Endothelial cell of umbilical vein (primary cell): Measurements from ENCODE around the gene CTBP2. TPM values are rescaled to one million over a fixed set of nuclear protein-coding genes. Genes with fewer than 3 reads are reported as not detected.

Experiments used
- BruUV-seq: library from RNA; stranded (reverse); fragments of 400-500 nt; replicated peaks from 2 replicates; lab custom pipeline; 2021; lab: Mats Ljungman, UMichigan
- CTCF ChIA-PET: fragments of 300-600, 350-600 bp; sonication (Branson Sonifier 250); formaldehyde crosslinking; loops from one replicate; lab custom pipeline; 2021; ENCODE audit warnings: antibody characterized with exemption, inconsistent platforms; lab: Charles Lee
- POLR2A ChIA-PET: fragments of 300-600, 350-600 bp; sonication (Branson Sonifier 250); formaldehyde crosslinking; loops from one replicate; lab custom pipeline; 2021; ENCODE audit warnings: antibody characterized with exemption, inconsistent platforms; lab: Charles Lee
- DNase-seq: peaks from one replicate; pipeline ENCODE4 v3.0.0-alpha.2; 2011; ENCODE audit warnings: low read depth, low spot score
- FAIRE-seq: peaks from 2 replicates; lab custom pipeline; 2011; peaks lifted over from hg19 to GRCh38; lab: Jason Lieb, UNC
- H2AFZ ChIP-seq: 2 replicates; pipeline ENCODE4 v1.6.0; 2012; ENCODE audit warnings: low read depth, low read length, control low read depth, inconsistent platforms
- H3K27ac ChIP-seq: 2 replicates; pipeline ENCODE4 v1.5.1; 2011; ENCODE audit warnings: low read depth, mild to moderate bottlenecking, control low read depth, low read length, moderate library complexity; ENCODE audit not compliant: insufficient read depth
- H3K27me3 ChIP-seq, 2 experiments: 2 replicates each; pipeline versions ENCODE4 v1.6.0 to v1.6.1; 2011; ENCODE audit warnings: low read length in 2 of 2, mixed read lengths in 1 of 2; ENCODE audit not compliant: control insufficient read depth in 2 of 2, insufficient read depth in 2 of 2
- H3K36me3 ChIP-seq, 2 experiments: 2 replicates in 1 of 2; 3 replicates in 1 of 2; pipeline ENCODE4 v1.5.1; 2011; ENCODE audit warnings: low read length in 2 of 2, mild to moderate bottlenecking in 1 of 2, moderate library complexity in 1 of 2; ENCODE audit not compliant: control insufficient read depth in 2 of 2, insufficient read depth in 2 of 2; ENCODE audit errors: extremely low read depth in 1 of 2
- H3K4me1 ChIP-seq: 3 replicates; pipeline ENCODE4 v1.5.1; 2011; ENCODE audit warnings: mild to moderate bottlenecking, low read length; ENCODE audit not compliant: control insufficient read depth, insufficient read depth; ENCODE audit errors: extremely low read depth
- H3K4me2 ChIP-seq: 2 replicates; pipeline ENCODE4 v1.6.1; 2011; ENCODE audit warnings: low read length, control low read depth, mixed read lengths; ENCODE audit not compliant: insufficient read depth
- H3K4me3 ChIP-seq, 3 experiments: fragments of 200-600 bp in 1 of 3; sonication (generic), shearing (Covaris generic) in 1 of 3; replicated peaks in 1 of 3; 2 replicates each; pipeline ENCODE4 v1.5.1; 2011 to 2016; ENCODE audit warnings: control low read depth in 3 of 3, low read length in 3 of 3, mild to moderate bottlenecking in 2 of 3, inconsistent platforms in 1 of 3, low read depth in 1 of 3, moderate library complexity in 1 of 3; ENCODE audit not compliant: insufficient read depth in 1 of 3
- H3K79me2 ChIP-seq: 2 replicates; pipeline ENCODE4 v1.6.0; 2012; ENCODE audit warnings: low read length, inconsistent platforms; ENCODE audit not compliant: control insufficient read depth, insufficient read depth
- H3K9ac ChIP-seq: replicated peaks from 2 replicates; pipeline ENCODE3; 2011; ENCODE audit warnings: low read length, control low read depth; ENCODE audit not compliant: insufficient read depth; ENCODE audit errors: extremely low read depth
- H3K9me1 ChIP-seq: replicated peaks from 3 replicates; pipeline ENCODE4 v1.6.0; 2011; ENCODE audit warnings: mild to moderate bottlenecking, low read length; ENCODE audit not compliant: control insufficient read depth, insufficient read depth; ENCODE audit errors: extremely low read depth
- H3K9me3 ChIP-seq: replicated peaks from 2 replicates; pipeline ENCODE4 v1.5.1; 2012; ENCODE audit warnings: low read length, inconsistent platforms; ENCODE audit not compliant: control insufficient read depth, insufficient read depth
- H4K20me1 ChIP-seq: replicated peaks from 2 replicates; pipeline ENCODE3; 2011; ENCODE audit warnings: mild to moderate bottlenecking, low read length; ENCODE audit not compliant: control insufficient read depth, insufficient read depth; ENCODE audit errors: extremely low read depth
- EZH2 ChIP-seq: IDR thresholded peaks from 2 replicates; pipeline ENCODE4 v1.6.1; 2012; ENCODE audit warnings: borderline replicate concordance, low read depth, mild to moderate bottlenecking, moderate library complexity, low read length, inconsistent platforms; ENCODE audit not compliant: severe bottlenecking
- FOS ChIP-seq: IDR thresholded peaks from 2 replicates; pipeline ENCODE4 v1.6.1; 2011; ENCODE audit warnings: mild to moderate bottlenecking, low read length, moderate library complexity, borderline replicate concordance; ENCODE audit not compliant: insufficient read depth
- GATA2 ChIP-seq: IDR thresholded peaks from 2 replicates; pipeline ENCODE4 v1.7.0; 2011; ENCODE audit warnings: low read depth, mild to moderate bottlenecking, moderate library complexity, mixed read lengths, low read length; ENCODE audit not compliant: insufficient read length, insufficient read depth
- JUN ChIP-seq: IDR thresholded peaks from 2 replicates; pipeline ENCODE4 v1.6.1; 2011; ENCODE audit warnings: borderline replicate concordance, low read depth; ENCODE audit not compliant: insufficient read length, insufficient read depth
- MYC ChIP-seq: IDR thresholded peaks from one replicate; pipeline ENCODE4 v1.6.1; 2011; ENCODE audit warnings: mild to moderate bottlenecking, low read depth, low read length
- POLR2A ChIP-seq: IDR thresholded peaks from 2 replicates; pipeline ENCODE4 v1.6.1; 2012; ENCODE audit warnings: low read depth, mild to moderate bottlenecking, control low read depth, low read length
- POLR2AphosphoS5 ChIP-seq: IDR thresholded peaks from 2 replicates; pipeline ENCODE4 v1.6.1; 2012; ENCODE audit warnings: low read depth, mild to moderate bottlenecking, control low read depth, low read length, moderate library complexity; ENCODE audit not compliant: insufficient read depth
- dilution Hi-C: fragments of 300-500 bp; cut with MboI; formaldehyde crosslinking; loops from one replicate; pipeline ENCODE4 v1.15.0; 2019; ENCODE audit warnings: low sequenced_read_pairs; ENCODE audit not compliant: extremely low pct_ligation_motif_present
- intact Hi-C: fragments of 100-400 bp; cut with micrococcal nuclease; formaldehyde crosslinking; loops from one replicate; pipeline ENCODE4 v1.10.0; 2022
- polyA plus RNA-seq, 4 experiments: library from polyadenylated mRNA; depleted of rRNA in 3 of 4; stranded (reverse) in 3 of 4; unstranded in 1 of 4; fragments of >200 nt; gene quantifications; 2 replicates each; pipeline versions ENCODE4 v1.2.1 to v1.2.3, GENCODE V29; 2011 to 2012; ENCODE audit warnings: missing spikeins in 1 of 4
- total RNA-seq: library from RNA; stranded (reverse); gene quantifications from 2 replicates; pipeline ENCODE4 v1.2.3, GENCODE V29; 2021
- TF ChIP-seq, protein P1 (sequence below), 2 donors: IDR thresholded peaks; 1 replicate in 1 of 2; 2 replicates in 1 of 2; pipeline ENCODE4 v1.5.1; 2011; ENCODE audit warnings: low read length in 2 of 2, mild to moderate bottlenecking in 2 of 2, moderate library complexity in 2 of 2, control low read depth in 1 of 2, inconsistent platforms in 1 of 2, low read depth in 1 of 2; ENCODE audit not compliant: insufficient read depth in 1 of 2; ENCODE audit errors: extremely low read depth in 1 of 2
- TF ChIP-seq, protein P2 (sequence below): IDR thresholded peaks from 2 replicates; pipeline ENCODE4 v1.6.1; 2011; ENCODE audit not compliant: insufficient read depth, insufficient read length

CTBP2 gene
- total and polyA plus RNA-seq, 2 donors (not counting 3 experiments of a cell fraction or from before 2014, with no cell fraction given), result 118 to 128 TPM

GRCh38 chr10:125105155-125105554 lies 55.2 kb downstream of the CTBP2 start:
- Histone ChIP-seq H3K4me2 (no peak overlapping the region), H3K79me2 (peaks cover 97% of the 10 kb centered on the region), H3K27me3 (no peaks in the 10 kb centered on the region), H3K9me1 (no peaks in the 10 kb centered on the region), H3K4me3 (no peak overlapping the region), H2AFZ (no peak overlapping the region), H3K9me3 (no peaks in the 10 kb centered on the region), H3K36me3 (peaks cover 2 to 43% of the 10 kb centered on the region in 2 experiments), H3K4me1 (peaks cover 8% of the 10 kb centered on the region), H3K9ac (no peak overlapping the region), H3K27ac (no peak overlapping the region), H4K20me1 (peaks cover 3% of the 10 kb centered on the region)
- BruUV-seq, result no TSS peak
- intact Hi-C loops, result no loop called here
- TF ChIP-seq, protein P1, sequence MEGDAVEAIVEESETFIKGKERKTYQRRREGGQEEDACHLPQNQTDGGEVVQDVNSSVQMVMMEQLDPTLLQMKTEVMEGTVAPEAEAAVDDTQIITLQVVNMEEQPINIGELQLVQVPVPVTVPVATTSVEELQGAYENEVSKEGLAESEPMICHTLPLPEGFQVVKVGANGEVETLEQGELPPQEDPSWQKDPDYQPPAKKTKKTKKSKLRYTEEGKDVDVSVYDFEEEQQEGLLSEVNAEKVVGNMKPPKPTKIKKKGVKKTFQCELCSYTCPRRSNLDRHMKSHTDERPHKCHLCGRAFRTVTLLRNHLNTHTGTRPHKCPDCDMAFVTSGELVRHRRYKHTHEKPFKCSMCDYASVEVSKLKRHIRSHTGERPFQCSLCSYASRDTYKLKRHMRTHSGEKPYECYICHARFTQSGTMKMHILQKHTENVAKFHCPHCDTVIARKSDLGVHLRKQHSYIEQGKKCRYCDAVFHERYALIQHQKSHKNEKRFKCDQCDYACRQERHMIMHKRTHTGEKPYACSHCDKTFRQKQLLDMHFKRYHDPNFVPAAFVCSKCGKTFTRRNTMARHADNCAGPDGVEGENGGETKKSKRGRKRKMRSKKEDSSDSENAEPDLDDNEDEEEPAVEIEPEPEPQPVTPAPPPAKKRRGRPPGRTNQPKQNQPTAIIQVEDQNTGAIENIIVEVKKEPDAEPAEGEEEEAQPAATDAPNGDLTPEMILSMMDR (IDR thresholded peaks at IDR 0.05; ENCODE audit: extremely low read depth in 1 of 2, insufficient read depth in 1 of 2, low read depth in 1 of 2, low read length in 2 of 2), result no peak
- no peak for TF ChIP-seq FOS
- no peak for TF ChIP-seq EZH2
- TF ChIP-seq, protein P2, sequence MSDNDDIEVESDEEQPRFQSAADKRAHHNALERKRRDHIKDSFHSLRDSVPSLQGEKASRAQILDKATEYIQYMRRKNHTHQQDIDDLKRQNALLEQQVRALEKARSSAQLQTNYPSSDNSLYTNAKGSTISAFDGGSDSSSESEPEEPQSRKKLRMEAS, result no peak
- no peak for TF ChIP-seq POLR2A
- TF ChIP-seq POLR2AphosphoS5, result no peak
- no peak for TF ChIP-seq GATA2
- no peak for TF ChIP-seq MYC
- TF ChIP-seq JUN, result no peak
- no peak for FAIRE-seq
- DNase-seq, result no peak
- CTCF ChIA-PET, result interaction anchor here (1.3 kb wide), 1 partner anchor 57 kb away, joined by 3 read pairs; no protein-coding TSS in a partner anchor
- POLR2A ChIA-PET, result no interaction called here
- dilution Hi-C loops, result no loop called here
